GM12891 (cell line): ENCODE measurements around the gene OR5B21.

Experiments used
- POLR2A ChIP-seq: IDR thresholded peaks from 2 replicates; pipeline ENCODE4 v1.6.1; 2011; ENCODE audit warnings: low read depth, low read length, control low read depth
- POLR2AphosphoS5 ChIP-seq: IDR thresholded peaks from 2 replicates; pipeline ENCODE4 v1.6.1; 2011; ENCODE audit warnings: low read depth, low read length, control low read depth
- SPI1 ChIP-seq: IDR thresholded peaks from 2 replicates; pipeline ENCODE4 v1.6.1; 2011; ENCODE audit warnings: low read depth, low read length, control low read depth

DNA sequence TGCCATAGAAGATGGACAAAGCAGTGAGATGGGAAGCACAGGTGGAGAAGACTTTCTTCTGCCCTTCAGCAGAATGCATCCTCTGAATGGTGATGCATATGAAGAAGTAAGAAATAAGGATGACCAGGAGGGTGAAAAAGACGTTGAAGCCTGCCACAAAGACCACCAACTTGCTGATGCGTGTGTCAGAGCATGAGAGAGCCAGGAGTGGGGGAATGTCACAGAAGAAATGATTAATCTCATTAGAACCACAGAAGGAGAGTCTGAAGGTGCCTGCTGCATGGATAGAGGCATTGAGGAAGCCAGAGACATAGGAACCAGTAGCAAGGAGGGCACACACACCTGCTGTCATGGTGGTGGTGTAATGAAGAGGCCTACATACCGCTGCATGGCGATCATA, 550 bp downstream of the OR5B21 start:
- no peak for TF ChIP-seq SPI1
- TF ChIP-seq POLR2A = no peak
- TF ChIP-seq POLR2AphosphoS5 = no peak
